HepG2 (cell line): ENCODE data around the gene HYAL1. TPM values are rescaled to one million over a fixed set of nuclear protein-coding genes. Genes with fewer than 3 reads are reported as not detected.

Experiments
- AGO2 ChIP-seq: fragments of 200-400 bp; formaldehyde crosslinking; optimal IDR thresholded peaks from 2 replicates; pipeline ENCODE3; 2017; ENCODE audit warnings: mild to moderate bottlenecking, low read depth, low read length, moderate library complexity
- ASH2L ChIP-seq: fragments of 300-600, 200-600 bp; sonication (generic); IDR thresholded peaks from 2 replicates; pipeline ENCODE4 v1.7.0; 2017; ENCODE audit warnings: low read depth, mild to moderate bottlenecking, moderate library complexity, mixed read lengths, low read length; ENCODE audit not compliant: insufficient read length
- FOXC1 ChIP-seq: sonication (generic); formaldehyde crosslinking; IDR thresholded peaks from 2 replicates; pipeline ENCODE4 v1.8.0; 2022; ENCODE audit warnings: mild to moderate bottlenecking, missing genetic modification reagents, borderline replicate concordance
- HBP1 ChIP-seq: IDR thresholded peaks from 2 replicates; pipeline ENCODE4 v1.6.1; 2016; ENCODE audit warnings: low read depth, control low read depth
- IRF9 ChIP-seq: sonication (generic); formaldehyde crosslinking; IDR thresholded peaks from 2 replicates; pipeline ENCODE4 v1.8.0; 2022; ENCODE audit warnings: missing genetic modification reagents, mild to moderate bottlenecking, borderline replicate concordance
- KMT2A ChIP-seq: sonication (generic); formaldehyde crosslinking; IDR thresholded peaks from 2 replicates; pipeline ENCODE4 v1.4.0; 2020; ENCODE audit warnings: missing genetic modification reagents
- NR3C1 ChIP-seq: sonication (generic); formaldehyde crosslinking; IDR thresholded peaks from 2 replicates; pipeline ENCODE4 v1.4.0; 2020; ENCODE audit warnings: missing genetic modification reagents
- RFX1 ChIP-seq: fragments of 450-650 bp; IDR thresholded peaks from 2 replicates; pipeline ENCODE4 v1.6.1; 2017
- ZNF432 ChIP-seq: sonication (generic); formaldehyde crosslinking; IDR thresholded peaks from 2 replicates; pipeline ENCODE4 v1.5.0; 2020; ENCODE audit warnings: missing genetic modification reagents, mild to moderate bottlenecking, borderline replicate concordance
- ZNF44 ChIP-seq: sonication (generic); formaldehyde crosslinking; IDR thresholded peaks from 2 replicates; pipeline ENCODE4 v1.5.1; 2020; ENCODE audit warnings: mild to moderate bottlenecking, missing genetic modification reagents
- ZNF569 ChIP-seq: sonication (generic); formaldehyde crosslinking; IDR thresholded peaks from 2 replicates; pipeline ENCODE4 v1.5.0; 2020; ENCODE audit warnings: mild to moderate bottlenecking, missing genetic modification reagents, moderate library complexity, borderline replicate concordance
- ZNF577 ChIP-seq: sonication (generic); formaldehyde crosslinking; IDR thresholded peaks from 2 replicates; pipeline ENCODE4 v1.4.0; 2020; ENCODE audit warnings: mild to moderate bottlenecking, low read depth, missing genetic modification reagents, borderline replicate concordance
- ZNF589 ChIP-seq: sonication (generic); formaldehyde crosslinking; conservative IDR thresholded peaks from 2 replicates; pipeline ENCODE4 v1.8.0; 2022; ENCODE audit warnings: mild to moderate bottlenecking, moderate library complexity, missing genetic modification reagents
- ZNF710 ChIP-seq: sonication (generic); formaldehyde crosslinking; IDR thresholded peaks from 2 replicates; pipeline ENCODE4 v1.5.0; 2020; ENCODE audit warnings: mild to moderate bottlenecking, missing genetic modification reagents, borderline replicate concordance
- ZNF883 ChIP-seq: sonication (generic); formaldehyde crosslinking; IDR thresholded peaks from 2 replicates; pipeline ENCODE4 v1.5.1; 2020; ENCODE audit warnings: mild to moderate bottlenecking, missing genetic modification reagents; ENCODE audit errors: not compliant biosample characterization
- polyA plus RNA-seq, 8 experiments: library from polyadenylated mRNA; depleted of rRNA in 3 of 8; stranded (reverse) in 7 of 8; unstranded in 1 of 8; fragments of >200 nt; fragmentation: Illumina TruSeq in 4 of 8; extraction: Trizol in 4 of 8; gene quantifications; 2 replicates each; pipeline versions ENCODE4 v1.2.1 to v1.2.3, GENCODE V29; 2011 to 2016; ENCODE audit warnings: low read depth in 4 of 8, missing spikeins in 1 of 8, mixed read lengths in 1 of 8; ENCODE audit not compliant: insufficient read depth in 1 of 8
- total RNA-seq, 5 experiments: library from RNA; depleted of rRNA; stranded (reverse); fragments of >200 nt; fragmentation: Illumina TruSeq; extraction: Trizol; gene quantifications; 2 replicates each; pipeline ENCODE4 v1.2.3, GENCODE V29; 2016; ENCODE audit warnings: low read depth in 1 of 5
- TF ChIP-seq, protein P1 (sequence below): sonication (generic); formaldehyde crosslinking; IDR thresholded peaks from 2 replicates; pipeline ENCODE4 v1.5.1; 2020; ENCODE audit warnings: missing genetic modification reagents, mild to moderate bottlenecking, borderline replicate concordance
- TF ChIP-seq, protein P2 (sequence below): sonication (generic); formaldehyde crosslinking; IDR thresholded peaks from 2 replicates; pipeline ENCODE4 v1.8.0; 2022; ENCODE audit warnings: mild to moderate bottlenecking, missing genetic modification reagents, borderline replicate concordance
- TF ChIP-seq, protein P3 (sequence below): sonication (generic); formaldehyde crosslinking; IDR thresholded peaks from 2 replicates; pipeline ENCODE4 v1.4.0; 2020; ENCODE audit warnings: missing genetic modification reagents

The HYAL1 gene
- total and polyA plus RNA-seq, 2 of the 13 experiments (the other 11 are each of a cell fraction or from before 2014, with no cell fraction given) = 76.5 to 193 TPM

DNA sequence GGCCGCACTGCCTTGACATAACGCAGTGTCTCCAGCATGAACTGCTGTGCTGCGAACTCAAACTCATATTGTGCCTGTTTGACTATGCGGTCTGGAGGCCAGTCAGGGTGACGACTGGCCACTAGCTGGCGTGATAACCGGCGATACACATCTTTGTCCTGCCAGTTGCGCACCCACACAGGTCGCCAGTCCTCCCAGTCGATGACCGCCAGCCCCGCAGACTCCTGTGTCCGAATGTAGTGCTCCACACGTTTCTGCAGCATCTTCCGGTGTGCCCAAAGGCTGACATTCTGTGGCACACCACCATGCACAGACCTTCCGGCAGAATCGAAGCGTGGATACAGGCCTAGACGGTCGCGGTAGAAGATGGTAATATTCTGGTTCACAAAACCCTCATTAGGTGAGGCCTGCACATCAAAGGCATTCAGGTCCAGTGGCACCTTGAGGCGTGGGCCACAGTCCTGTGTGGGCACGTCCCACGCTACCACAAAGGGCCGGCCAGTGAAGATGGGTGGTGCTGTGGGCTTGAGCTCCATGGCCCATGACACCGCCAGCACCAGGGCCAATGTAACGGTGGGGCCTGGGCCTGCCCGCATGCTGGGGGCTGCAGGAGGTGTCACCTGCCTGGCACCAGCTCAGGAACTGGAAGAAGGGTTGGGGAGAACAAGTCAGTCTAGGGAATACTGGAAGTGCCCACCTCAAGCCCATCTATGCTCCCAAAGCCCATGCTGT, 16.7 kb upstream of the HYAL1 start (continued):
- TF ChIP-seq ZNF710 (CRISPR knock-in tag) = no peak
- TF ChIP-seq ZNF883 = peak; percentile 62
- TF ChIP-seq HBP1 (CRISPR knock-in tag) = no peak
- TF ChIP-seq, protein P1, sequence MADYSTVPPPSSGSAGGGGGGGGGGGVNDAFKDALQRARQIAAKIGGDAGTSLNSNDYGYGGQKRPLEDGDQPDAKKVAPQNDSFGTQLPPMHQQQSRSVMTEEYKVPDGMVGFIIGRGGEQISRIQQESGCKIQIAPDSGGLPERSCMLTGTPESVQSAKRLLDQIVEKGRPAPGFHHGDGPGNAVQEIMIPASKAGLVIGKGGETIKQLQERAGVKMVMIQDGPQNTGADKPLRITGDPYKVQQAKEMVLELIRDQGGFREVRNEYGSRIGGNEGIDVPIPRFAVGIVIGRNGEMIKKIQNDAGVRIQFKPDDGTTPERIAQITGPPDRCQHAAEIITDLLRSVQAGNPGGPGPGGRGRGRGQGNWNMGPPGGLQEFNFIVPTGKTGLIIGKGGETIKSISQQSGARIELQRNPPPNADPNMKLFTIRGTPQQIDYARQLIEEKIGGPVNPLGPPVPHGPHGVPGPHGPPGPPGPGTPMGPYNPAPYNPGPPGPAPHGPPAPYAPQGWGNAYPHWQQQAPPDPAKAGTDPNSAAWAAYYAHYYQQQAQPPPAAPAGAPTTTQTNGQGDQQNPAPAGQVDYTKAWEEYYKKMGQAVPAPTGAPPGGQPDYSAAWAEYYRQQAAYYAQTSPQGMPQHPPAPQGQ (CRISPR knock-in tag) = 0 out of 2 replicates have a peak, but pooled peaks have one; percentile 33
- TF ChIP-seq ZNF589 = no peak
- TF ChIP-seq ZNF432 (CRISPR knock-in tag) = no peak
- TF ChIP-seq, protein P2, sequence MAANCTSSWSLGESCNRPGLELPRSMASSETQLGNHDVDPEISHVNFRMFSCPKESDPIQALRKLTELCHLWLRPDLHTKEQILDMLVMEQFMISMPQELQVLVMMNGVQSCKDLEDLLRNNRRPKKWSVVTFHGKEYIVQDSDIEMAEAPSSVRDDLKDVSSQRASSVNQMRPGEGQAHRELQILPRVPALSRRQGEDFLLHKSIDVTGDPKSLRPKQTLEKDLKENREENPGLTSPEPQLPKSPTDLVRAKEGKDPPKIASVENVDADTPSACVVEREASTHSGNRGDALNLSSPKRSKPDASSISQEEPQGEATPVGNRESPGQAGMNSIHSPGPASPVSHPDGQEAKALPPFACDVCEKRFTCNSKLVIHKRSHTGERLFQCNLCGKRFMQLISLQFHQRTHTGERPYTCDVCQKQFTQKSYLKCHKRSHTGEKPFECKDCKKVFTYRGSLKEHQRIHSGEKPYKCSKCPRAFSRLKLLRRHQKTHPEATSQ = 0 out of 2 replicates have a peak, but pooled peaks have one; percentile 69
- no peak for TF ChIP-seq ZNF577 (CRISPR knock-in tag)
- TF ChIP-seq ZNF569 (CRISPR knock-in tag) = no peak
- no peak for TF ChIP-seq KMT2A (CRISPR knock-in tag)
- peak; percentile 86 for TF ChIP-seq AGO2
- TF ChIP-seq RFX1 = no peak
- TF ChIP-seq ZNF44 (CRISPR knock-in tag) = 0 out of 2 replicates have a peak, but pooled peaks have one; percentile 3
- TF ChIP-seq ASH2L = no peak
- 0 out of 2 replicates have a peak, but pooled peaks have one; percentile 15 for TF ChIP-seq FOXC1 (CRISPR knock-in tag)
- no peak for TF ChIP-seq NR3C1 (CRISPR knock-in tag)
- TF ChIP-seq, protein P3, sequence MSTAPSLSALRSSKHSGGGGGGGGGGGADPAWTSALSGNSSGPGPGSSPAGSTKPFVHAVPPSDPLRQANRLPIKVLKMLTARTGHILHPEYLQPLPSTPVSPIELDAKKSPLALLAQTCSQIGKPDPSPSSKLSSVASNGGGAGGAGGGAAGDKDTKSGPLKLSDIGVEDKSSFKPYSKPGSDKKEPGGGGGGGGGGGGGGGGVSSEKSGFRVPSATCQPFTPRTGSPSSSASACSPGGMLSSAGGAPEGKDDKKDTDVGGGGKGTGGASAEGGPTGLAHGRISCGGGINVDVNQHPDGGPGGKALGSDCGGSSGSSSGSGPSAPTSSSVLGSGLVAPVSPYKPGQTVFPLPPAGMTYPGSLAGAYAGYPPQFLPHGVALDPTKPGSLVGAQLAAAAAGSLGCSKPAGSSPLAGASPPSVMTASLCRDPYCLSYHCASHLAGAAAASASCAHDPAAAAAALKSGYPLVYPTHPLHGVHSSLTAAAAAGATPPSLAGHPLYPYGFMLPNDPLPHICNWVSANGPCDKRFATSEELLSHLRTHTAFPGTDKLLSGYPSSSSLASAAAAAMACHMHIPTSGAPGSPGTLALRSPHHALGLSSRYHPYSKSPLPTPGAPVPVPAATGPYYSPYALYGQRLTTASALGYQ (CRISPR knock-in tag) = no peak
- TF ChIP-seq IRF9 (CRISPR knock-in tag) = no peak
